HL-60 (cell line): ENCODE measurements around the gene ZNF281.

ENCODE experiments used
- DNase-seq, 2 experiments: peaks; one replicate each; pipeline ENCODE4 v3.0.0-alpha.2; 2010 to 2020; ENCODE audit warnings: low read depth in 1 of 2, low spot score in 1 of 2
- H3K27ac ChIP-seq: fragments of 250-450 bp; sonication (Bioruptor Pico); replicated peaks from 2 replicates; pipeline ENCODE4 v1.5.1; 2020; ENCODE audit warnings: mild to moderate bottlenecking, moderate library complexity
- H3K27me3 ChIP-seq: fragments of 250-450 bp; sonication (Bioruptor Pico); 2 replicates; pipeline ENCODE4 v1.5.1; 2021; ENCODE audit warnings: mild to moderate bottlenecking, moderate library complexity; ENCODE audit not compliant: insufficient read depth, poor library complexity, severe bottlenecking
- H3K4me3 ChIP-seq: replicated peaks from 2 replicates; pipeline ENCODE4 v1.5.1; 2011; ENCODE audit warnings: mild to moderate bottlenecking, control low read depth, low read length; ENCODE audit not compliant: insufficient read depth
- CTCF ChIP-seq: IDR thresholded peaks from one replicate; pipeline ENCODE4 v1.5.1; 2011; ENCODE audit warnings: low read length, control low read depth, inconsistent platforms; ENCODE audit not compliant: insufficient read depth
- GABPA ChIP-seq: IDR thresholded peaks from 2 replicates; pipeline ENCODE4 v1.6.1; 2012; ENCODE audit warnings: low read depth
- POLR2AphosphoS5 ChIP-seq: IDR thresholded peaks from 2 replicates; pipeline ENCODE4 v1.6.1; 2012; ENCODE audit warnings: low read depth
- REST ChIP-seq: IDR thresholded peaks from 2 replicates; pipeline ENCODE4 v1.6.1; 2012; ENCODE audit warnings: low read depth; ENCODE audit not compliant: insufficient replicate concordance
- SPI1 ChIP-seq: IDR thresholded peaks from 2 replicates; pipeline ENCODE4 v1.6.1; 2012; ENCODE audit warnings: low read depth, mild to moderate bottlenecking, borderline replicate concordance

Gene ZNF281

GRCh38 chr1:200426196-200426595 lies 16.4 kb upstream of the ZNF281 start:
- Histone ChIP-seq H3K4me3 (no peak overlapping the region), H3K27me3 (no peaks in the 10 kb centered on the region), H3K27ac (no peak overlapping the region)
- no peak for DNase-seq
- TF ChIP-seq SPI1: no peak
- TF ChIP-seq GABPA: no peak
- no peak for TF ChIP-seq REST
- no peak for TF ChIP-seq POLR2AphosphoS5
- TF ChIP-seq CTCF: no peak

DNA sequence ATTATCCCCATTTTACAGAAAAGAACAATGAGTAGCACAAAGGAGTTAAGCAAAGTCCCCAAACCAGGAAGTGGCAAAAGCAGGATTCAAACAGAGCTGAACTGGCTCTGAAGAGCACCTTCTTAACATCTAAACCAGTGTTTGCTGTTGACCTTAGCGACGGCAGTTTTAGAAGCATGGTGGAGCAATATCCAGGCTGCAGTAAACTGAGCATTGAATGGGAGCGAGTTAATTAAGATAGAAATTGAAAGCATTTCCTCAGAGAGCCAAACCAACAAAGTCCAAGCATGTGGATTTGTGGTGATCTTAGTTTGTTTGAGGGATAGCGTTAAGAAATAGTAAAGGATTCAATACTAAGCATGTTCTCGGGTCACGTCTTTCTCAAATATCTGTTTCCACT lies 13.4 kb upstream of the ZNF281 start:
- no peak for DNase-seq
- no peak overlapping the region for H3K27ac ChIP-seq
- H3K27me3 ChIP-seq: no peaks in the 10 kb centered on the region
- no peak overlapping the region for H3K4me3 ChIP-seq
- TF ChIP-seq REST (no peak), SPI1 (no peak), GABPA (no peak), POLR2AphosphoS5 (no peak), CTCF (no peak)

DNA sequence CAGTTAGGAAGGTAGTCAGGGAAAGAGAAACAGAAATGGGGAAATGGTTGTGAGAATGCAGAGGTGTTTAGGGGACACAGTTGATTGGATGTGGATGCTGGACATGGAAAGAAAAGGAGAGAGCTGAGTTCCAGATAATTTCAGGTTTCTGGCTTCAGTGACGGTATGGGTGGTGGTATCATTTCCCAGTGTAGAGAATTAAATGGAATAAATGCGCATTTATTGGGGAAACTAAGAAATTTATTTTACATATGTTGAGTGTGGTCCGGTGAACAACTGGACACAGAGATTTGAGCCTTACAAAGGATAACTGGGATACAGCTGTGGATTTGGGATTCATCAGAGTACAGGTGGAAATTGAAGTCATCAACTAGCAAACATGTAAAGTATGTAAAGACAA lies 12.4 kb upstream of the ZNF281 start:
- Histone ChIP-seq H3K27me3 (no peaks in the 10 kb centered on the region), H3K4me3 (no peak overlapping the region), H3K27ac (no peak overlapping the region)
- no peak for DNase-seq
- TF ChIP-seq REST: no peak
- TF ChIP-seq CTCF: no peak
- no peak for TF ChIP-seq GABPA
- no peak for TF ChIP-seq SPI1
- TF ChIP-seq POLR2AphosphoS5: no peak
